ENCODE measurements around the gene CDV3.

Gene CDV3

GRCh38 chr3:133592843-133593242 is 19.4 kb downstream of the CDV3 start:
- H3K27ac Mint-ChIP-seq, result no peak overlapping the region
- H3K36me3 Mint-ChIP-seq (ENCODE audit: low read depth), result peaks cover 27% of the 10 kb centered on the region

GRCh38 chr3:133593243-133593642 is 19.8 kb downstream of the CDV3 start:
- TF ChIP-seq CTCF (IDR thresholded peaks at IDR 0.05), result no peak
- Mint-ChIP-seq H3K36me3 (ENCODE audit: low read depth) (peaks cover 24% of the 10 kb centered on the region), H3K9me3 (no peaks in the 10 kb centered on the region), H3K27ac (no peak overlapping the region), H3K4me3 (no peak overlapping the region), H3K4me1 (no peaks in the 10 kb centered on the region), H3K27me3 (ENCODE audit: low read depth, poor library complexity) (no peaks in the 10 kb centered on the region)
- DNase-seq, result no peak

More at GRCh38 chr3:133592843-133593242, 19.4 kb downstream of the CDV3 start:
- H3K9me3 Mint-ChIP-seq, result no peaks in the 10 kb centered on the region
- no peak overlapping the region for H3K4me3 Mint-ChIP-seq
- H3K27me3 Mint-ChIP-seq (ENCODE audit: low read depth, poor library complexity), result no peaks in the 10 kb centered on the region
- no peaks in the 10 kb centered on the region for H3K4me1 Mint-ChIP-seq
- DNase-seq, result no peak
- no peak for TF ChIP-seq CTCF (IDR thresholded peaks at IDR 0.05)

- peak overlapping the region; percentile 30 for H3K27ac Mint-ChIP-seq
- no peaks in the 10 kb centered on the region for H3K27me3 Mint-ChIP-seq (ENCODE audit: low read depth, poor library complexity)
- H3K4me3 Mint-ChIP-seq, result no peak overlapping the region
- no peak for TF ChIP-seq CTCF (IDR thresholded peaks at IDR 0.05)
- no peaks in the 10 kb centered on the region for H3K4me1 Mint-ChIP-seq
- no peaks in the 10 kb centered on the region for H3K9me3 Mint-ChIP-seq
- no peak for DNase-seq
- peaks cover 8% of the 10 kb centered on the region for H3K36me3 Mint-ChIP-seq (ENCODE audit: low read depth)
These were observed 21.9 kb downstream of the CDV3 start for GRCh38 chr3:133595341-133595740.

GRCh38 chr3:133598405-133598804 is 24.9 kb downstream of the CDV3 start:
- Mint-ChIP-seq H3K9me3 (no peaks in the 10 kb centered on the region), H3K36me3 (ENCODE audit: low read depth) (peaks cover 15% of the 10 kb centered on the region), H3K27ac (peak overlapping the region; percentile 93), H3K27me3 (ENCODE audit: low read depth, poor library complexity) (no peaks in the 10 kb centered on the region), H3K4me3 (no peak overlapping the region), H3K4me1 (no peaks in the 10 kb centered on the region)
- no peak for DNase-seq
- no peak for TF ChIP-seq CTCF (IDR thresholded peaks at IDR 0.05)

- H3K4me3 Mint-ChIP-seq, result no peak overlapping the region
- DNase-seq, result no peak
- H3K27me3 Mint-ChIP-seq (ENCODE audit: low read depth, poor library complexity), result no peaks in the 10 kb centered on the region
- H3K4me1 Mint-ChIP-seq, result no peaks in the 10 kb centered on the region
- no peak for TF ChIP-seq CTCF (IDR thresholded peaks at IDR 0.05)
- H3K36me3 Mint-ChIP-seq (ENCODE audit: low read depth), result peaks cover 21% of the 10 kb centered on the region
- no peak overlapping the region for H3K27ac Mint-ChIP-seq
- no peaks in the 10 kb centered on the region for H3K9me3 Mint-ChIP-seq
These were observed 25.8 kb downstream of the CDV3 start for GRCh38 chr3:133599280-133599679.

GRCh38 chr3:133600572-133601081 is 27.1 kb downstream of the CDV3 start:
- H3K4me3 Mint-ChIP-seq, result no peak overlapping the region
- no peak for TF ChIP-seq CTCF (IDR thresholded peaks at IDR 0.05)
- no peaks in the 10 kb centered on the region for H3K4me1 Mint-ChIP-seq
- peaks cover 33% of the 10 kb centered on the region for H3K36me3 Mint-ChIP-seq (ENCODE audit: low read depth)
- no peaks in the 10 kb centered on the region for H3K27me3 Mint-ChIP-seq (ENCODE audit: low read depth, poor library complexity)
- DNase-seq, result no peak
- H3K9me3 Mint-ChIP-seq, result no peaks in the 10 kb centered on the region
- H3K27ac Mint-ChIP-seq, result no peak overlapping the region

Data from nephron progenitor cell (in vitro differentiated cells).